Parathyroid adenoma (tissue), 2 donors: ENCODE measurements around the gene EXOC4.

Experiments used
- H2AFZ ChIP-seq: fragments of 300-600 bp; sonication (generic); one replicate; pipeline ENCODE4 v1.7.0; 2017; ENCODE audit warnings: antibody characterized with exemption, mild to moderate bottlenecking
- H3K27ac ChIP-seq: fragments of 300-600 bp; sonication (generic); one replicate; pipeline ENCODE4 v1.7.0; 2017
- H3K27me3 ChIP-seq: fragments of 300-600 bp; sonication (generic); one replicate; pipeline ENCODE4 v1.7.0; 2017; ENCODE audit warnings: low read length; ENCODE audit not compliant: control insufficient read depth, insufficient read depth
- H3K36me3 ChIP-seq: fragments of 300-600 bp; sonication (generic); one replicate; pipeline ENCODE4 v1.7.0; 2017; ENCODE audit warnings: low read length; ENCODE audit not compliant: control insufficient read depth, insufficient read depth
- H3K4me1 ChIP-seq: fragments of 300-600 bp; sonication (generic); one replicate; pipeline ENCODE4 v1.7.0; 2017; ENCODE audit warnings: control low read depth
- H3K4me2 ChIP-seq: fragments of 300-600 bp; sonication (generic); one replicate; pipeline ENCODE4 v1.7.0; 2017; ENCODE audit warnings: low read length
- H3K4me3 ChIP-seq: fragments of 300-600 bp; sonication (generic); one replicate; pipeline ENCODE4 v1.7.0; 2017; ENCODE audit warnings: low read depth, low read length
- H3K79me2 ChIP-seq: fragments of 300-600 bp; sonication (generic); one replicate; pipeline ENCODE4 v1.7.0; 2017; ENCODE audit warnings: control low read depth
- H3K9ac ChIP-seq: fragments of 300-600 bp; sonication (generic); one replicate; pipeline ENCODE4 v1.7.0; 2017; ENCODE audit warnings: mild to moderate bottlenecking
- H3K9me3 ChIP-seq: fragments of 300-600 bp; sonication (generic); one replicate; pipeline ENCODE4 v1.7.0; 2017; ENCODE audit warnings: low read length; ENCODE audit not compliant: control insufficient read depth
- CTCF ChIP-seq: fragments of 300-600 bp; sonication (generic); IDR thresholded peaks from one replicate; pipeline ENCODE4 v1.7.0; 2017; ENCODE audit warnings: antibody characterized with exemption, mild to moderate bottlenecking
- donor health status: primary hyperparathyroidism.

EXOC4 gene

DNA sequence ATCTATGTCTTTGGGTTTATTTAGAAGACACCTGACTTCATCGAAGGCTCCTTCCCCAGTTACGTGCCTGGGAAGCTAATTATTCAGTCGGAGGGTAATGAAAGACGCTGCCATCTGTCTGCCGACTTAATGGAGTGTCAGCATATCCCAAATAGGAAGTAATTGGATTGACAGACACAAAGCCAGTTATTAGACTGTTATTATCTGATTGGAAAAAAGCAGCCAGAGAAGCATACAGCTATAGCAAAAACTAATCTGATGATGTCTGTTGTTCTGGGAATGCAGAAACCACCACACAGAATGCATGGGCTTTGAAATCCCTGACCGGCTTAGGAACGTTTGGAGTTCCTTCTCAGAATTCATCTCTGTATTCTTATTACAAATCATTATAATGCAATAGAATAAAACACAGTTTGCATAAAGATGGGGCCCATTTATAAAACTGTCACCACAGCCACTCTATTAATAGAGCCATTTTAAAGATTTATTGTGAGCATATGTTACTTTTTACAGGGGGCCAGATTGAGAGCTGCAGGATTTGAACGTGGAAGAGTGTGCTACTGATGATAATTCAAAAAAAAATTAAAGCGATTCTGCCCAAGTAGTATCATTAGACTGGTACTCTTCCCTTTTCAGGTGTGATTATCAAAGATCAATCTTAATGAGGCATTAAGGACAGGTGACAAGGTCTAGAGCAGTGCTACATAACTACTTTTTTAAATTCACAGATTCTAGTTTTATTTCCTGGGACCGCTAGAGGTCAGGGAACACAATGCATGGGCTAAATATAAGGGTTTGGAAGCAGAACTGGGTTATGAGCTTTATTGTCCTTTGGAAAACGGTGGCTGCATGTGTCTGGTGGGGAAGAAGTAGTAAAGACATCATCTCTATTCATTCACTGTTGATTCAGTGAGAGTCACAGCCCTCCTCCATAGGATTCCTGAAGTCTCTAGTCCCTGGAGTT is 544.2 kb downstream of the EXOC4 start:
- H3K79me2 ChIP-seq: no peaks in the 10 kb centered on the region

DNA sequence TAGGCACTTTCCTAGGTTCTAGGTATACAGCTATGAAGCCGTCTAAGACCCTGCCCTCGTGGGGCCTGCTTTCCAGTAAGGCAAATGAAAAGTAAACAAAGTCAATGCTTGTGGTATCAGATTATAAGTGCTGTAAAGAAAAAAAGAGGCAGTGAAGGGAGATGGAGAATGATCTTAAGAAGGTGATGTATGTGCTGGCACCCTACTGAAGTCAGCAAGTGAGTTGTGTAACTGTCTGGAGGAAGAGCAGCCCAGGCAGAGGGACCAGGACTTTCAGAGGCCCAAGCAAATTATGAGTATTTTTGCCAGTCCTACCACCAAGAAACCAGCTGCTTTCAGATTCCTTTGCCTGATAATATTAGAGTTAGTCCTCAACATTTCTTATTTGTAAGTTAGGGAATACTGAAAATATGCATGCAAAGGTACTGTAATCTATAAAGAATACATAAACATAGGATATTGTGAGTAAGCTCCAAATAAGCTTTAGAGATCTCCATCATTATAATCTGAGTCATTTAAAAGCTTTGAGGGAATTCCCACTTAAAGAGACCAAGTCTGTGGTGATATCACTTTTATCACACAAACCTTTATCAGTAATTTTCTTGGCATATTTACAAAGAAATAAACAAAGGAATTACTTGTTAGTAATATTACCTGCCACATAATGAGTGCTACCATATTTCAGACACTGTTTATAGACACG is 545.1 kb downstream of the EXOC4 start:
- Histone ChIP-seq H3K9ac (no peak overlapping the region), H3K27ac (no peak overlapping the region), H3K4me3 (no peak overlapping the region), H2AFZ (no peak overlapping the region), H3K36me3 (no peaks in the 10 kb centered on the region), H3K79me2 (no peaks in the 10 kb centered on the region), H3K4me2 (no peak overlapping the region), H3K9me3 (no peaks in the 10 kb centered on the region), H3K4me1 (no peaks in the 10 kb centered on the region), H3K27me3 (no peaks in the 10 kb centered on the region)
- no peak for TF ChIP-seq CTCF

More for the DNA sequence above, 544.2 kb downstream of the EXOC4 start:
- H3K4me2 ChIP-seq: no peak overlapping the region
- peak; percentile 33 for TF ChIP-seq CTCF
- H3K4me1 ChIP-seq: no peaks in the 10 kb centered on the region
- no peak overlapping the region for H2AFZ ChIP-seq
- H3K9me3 ChIP-seq: no peaks in the 10 kb centered on the region
- no peaks in the 10 kb centered on the region for H3K27me3 ChIP-seq
- H3K36me3 ChIP-seq: no peaks in the 10 kb centered on the region
- H3K27ac ChIP-seq: no peak overlapping the region
- no peak overlapping the region for H3K4me3 ChIP-seq
- H3K9ac ChIP-seq: no peak overlapping the region

DNA sequence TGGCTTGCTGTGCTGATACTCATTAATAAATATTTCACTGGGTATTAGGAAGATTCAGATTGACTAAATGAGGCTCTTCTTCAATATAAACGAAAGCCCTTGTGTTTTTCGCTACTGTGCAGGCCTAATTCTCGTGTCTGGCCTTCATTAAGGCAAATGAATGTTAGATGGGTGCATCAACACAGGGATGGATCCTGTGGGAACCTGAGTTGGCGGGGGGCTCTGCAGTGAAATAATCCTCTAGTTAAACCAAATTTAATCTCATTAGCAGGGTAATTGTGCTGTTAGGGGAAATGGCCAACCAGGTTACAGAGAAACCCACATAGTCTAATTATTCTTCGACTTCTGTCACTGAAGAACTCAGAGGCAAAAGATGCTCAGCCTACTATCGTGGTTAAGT is 548.5 kb downstream of the EXOC4 start:
- TF ChIP-seq CTCF: no peak
- Histone ChIP-seq H3K36me3 (no peaks in the 10 kb centered on the region), H3K27me3 (no peaks in the 10 kb centered on the region), H3K79me2 (no peaks in the 10 kb centered on the region), H3K27ac (no peak overlapping the region), H3K4me3 (no peak overlapping the region), H3K9me3 (no peaks in the 10 kb centered on the region), H3K4me2 (no peak overlapping the region), H2AFZ (no peak overlapping the region), H3K9ac (no peak overlapping the region), H3K4me1 (no peaks in the 10 kb centered on the region)

DNA sequence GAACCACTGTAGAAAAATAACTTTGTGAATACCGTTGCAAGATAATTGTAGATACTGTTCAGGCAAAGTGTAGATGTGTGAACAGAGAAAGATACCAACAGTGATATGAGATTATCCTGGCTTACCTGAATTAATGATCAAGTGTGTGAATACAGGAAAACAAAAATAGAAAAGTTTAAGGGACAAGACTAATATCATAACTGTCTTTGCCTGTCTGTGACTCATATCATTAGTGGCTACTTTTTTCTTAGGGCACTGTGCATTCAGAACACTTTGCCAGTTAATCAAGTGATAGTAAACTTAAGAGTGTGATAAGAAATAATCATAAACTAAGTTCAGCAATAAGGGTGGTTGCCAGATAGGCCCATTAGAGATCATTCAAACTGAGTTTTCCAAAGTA is 551.2 kb downstream of the EXOC4 start:
- no peaks in the 10 kb centered on the region for H3K36me3 ChIP-seq

More for the DNA sequence above, 551.2 kb downstream of the EXOC4 start:
- Histone ChIP-seq H3K4me1 (no peaks in the 10 kb centered on the region), H3K4me2 (no peak overlapping the region), H3K27ac (no peak overlapping the region), H2AFZ (no peak overlapping the region), H3K4me3 (no peak overlapping the region), H3K79me2 (no peaks in the 10 kb centered on the region), H3K9me3 (no peaks in the 10 kb centered on the region), H3K9ac (no peak overlapping the region), H3K27me3 (no peaks in the 10 kb centered on the region)
- no peak for TF ChIP-seq CTCF
